MCF 10A (cell line): Measurements from ENCODE around the gene TET1. TPM values are rescaled to one million over a fixed set of nuclear protein-coding genes. Genes with fewer than 3 reads are reported as not detected.

Experiments used
- BruUV-seq: library from RNA; stranded (reverse); fragments of 400-500 nt; replicated peaks from 2 replicates; lab custom pipeline; 2021; lab: Mats Ljungman, UMichigan
- CTCF ChIA-PET: fragments of 300-600 bp; sonication (Branson Sonifier 250); formaldehyde crosslinking; extraction: SDS; loops from one replicate; lab custom pipeline; 2021; ENCODE audit warnings: antibody characterized with exemption, inconsistent platforms; lab: Yijun Ruan, JAX
- POLR2A ChIA-PET: fragments of 300-600, 350-650 bp; sonication (Branson Sonifier 250); formaldehyde crosslinking; extraction: SDS; loops from one replicate; lab custom pipeline; 2020; ENCODE audit warnings: antibody characterized with exemption, inconsistent platforms; lab: Yijun Ruan, JAX
- DNase-seq: peaks from one replicate; pipeline ENCODE4 v3.0.0-alpha.2; 2018; ENCODE audit not compliant: unreplicated experiment
- H3K27ac Mint-ChIP-seq: one replicate; pipeline ENCODE4 v1.8.0; 2022; ENCODE audit warnings: mild to moderate bottlenecking, low read depth, mixed read lengths; ENCODE audit not compliant: unreplicated experiment
- H3K27me3 Mint-ChIP-seq: one replicate; pipeline ENCODE4 v1.8.0; 2022; ENCODE audit warnings: mixed read lengths; ENCODE audit not compliant: insufficient read depth, unreplicated experiment
- H3K36me3 Mint-ChIP-seq: one replicate; pipeline ENCODE4 v1.8.0; 2022; ENCODE audit warnings: mild to moderate bottlenecking, moderate library complexity, mixed read lengths; ENCODE audit not compliant: insufficient read depth, unreplicated experiment
- H3K4me1 Mint-ChIP-seq: one replicate; pipeline ENCODE4 v1.8.0; 2022; ENCODE audit warnings: mixed read lengths; ENCODE audit not compliant: insufficient read depth, unreplicated experiment
- H3K4me3 Mint-ChIP-seq: one replicate; pipeline ENCODE4 v1.8.0; 2022; ENCODE audit warnings: mild to moderate bottlenecking, moderate library complexity, mixed read lengths; ENCODE audit not compliant: unreplicated experiment
- H3K9me3 Mint-ChIP-seq: one replicate; pipeline ENCODE4 v1.8.0; 2022; ENCODE audit warnings: mixed read lengths; ENCODE audit not compliant: unreplicated experiment
- intact Hi-C: fragments of 100-400 bp; cut with micrococcal nuclease; formaldehyde crosslinking; loops from 2 replicates; pipeline ENCODE4 v1.14.1; 2022
- total RNA-seq: library from RNA; stranded (reverse); gene quantifications from 2 replicates; pipeline ENCODE4 v1.2.3, GENCODE V29; 2022
- TF ChIP-seq, protein P1 (sequence below): fragments of 200-600 bp; IDR thresholded peaks from one replicate; pipeline ENCODE4 v1.8.0; 2022; ENCODE audit warnings: antibody characterized with exemption, mild to moderate bottlenecking; ENCODE audit not compliant: unreplicated experiment

The TET1 gene
- total RNA-seq, 1 experiment from 2014 or later = 0.05 TPM

DNA sequence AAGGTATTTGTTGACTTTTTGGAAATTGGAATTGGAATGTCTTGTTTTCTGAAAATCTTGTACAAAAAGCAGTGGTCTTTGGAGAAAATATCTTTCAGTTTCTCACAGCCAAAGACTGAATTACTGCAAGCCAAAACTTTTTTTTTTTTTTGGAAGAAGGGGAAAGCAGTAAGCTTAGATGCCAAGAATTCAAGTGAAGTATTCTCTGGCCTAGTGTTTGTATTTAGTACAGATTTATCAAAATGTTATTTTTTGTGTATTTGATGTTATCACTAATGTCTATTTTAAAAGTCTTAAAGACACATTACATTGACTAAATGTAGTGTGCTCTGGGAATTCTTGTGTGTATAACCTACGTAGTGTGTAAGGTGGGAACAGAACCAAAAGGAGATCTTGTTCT lies 6.2 kb downstream of the TET1 start:
- no peak for DNase-seq
- H3K27me3 Mint-ChIP-seq = peaks cover 3% of the 10 kb centered on the region
- CTCF ChIA-PET = no interaction called here
- TF ChIP-seq, protein P1, sequence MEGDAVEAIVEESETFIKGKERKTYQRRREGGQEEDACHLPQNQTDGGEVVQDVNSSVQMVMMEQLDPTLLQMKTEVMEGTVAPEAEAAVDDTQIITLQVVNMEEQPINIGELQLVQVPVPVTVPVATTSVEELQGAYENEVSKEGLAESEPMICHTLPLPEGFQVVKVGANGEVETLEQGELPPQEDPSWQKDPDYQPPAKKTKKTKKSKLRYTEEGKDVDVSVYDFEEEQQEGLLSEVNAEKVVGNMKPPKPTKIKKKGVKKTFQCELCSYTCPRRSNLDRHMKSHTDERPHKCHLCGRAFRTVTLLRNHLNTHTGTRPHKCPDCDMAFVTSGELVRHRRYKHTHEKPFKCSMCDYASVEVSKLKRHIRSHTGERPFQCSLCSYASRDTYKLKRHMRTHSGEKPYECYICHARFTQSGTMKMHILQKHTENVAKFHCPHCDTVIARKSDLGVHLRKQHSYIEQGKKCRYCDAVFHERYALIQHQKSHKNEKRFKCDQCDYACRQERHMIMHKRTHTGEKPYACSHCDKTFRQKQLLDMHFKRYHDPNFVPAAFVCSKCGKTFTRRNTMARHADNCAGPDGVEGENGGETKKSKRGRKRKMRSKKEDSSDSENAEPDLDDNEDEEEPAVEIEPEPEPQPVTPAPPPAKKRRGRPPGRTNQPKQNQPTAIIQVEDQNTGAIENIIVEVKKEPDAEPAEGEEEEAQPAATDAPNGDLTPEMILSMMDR = no peak
- H3K4me1 Mint-ChIP-seq = peaks cover under 1% of the 10 kb centered on the region
- POLR2A ChIA-PET = no interaction called here
- BruUV-seq = no TSS peak
- no peak overlapping the region for H3K4me3 Mint-ChIP-seq
- no peak overlapping the region for H3K27ac Mint-ChIP-seq
- H3K36me3 Mint-ChIP-seq = peaks cover 1% of the 10 kb centered on the region
- intact Hi-C loops = no loop called here
- no peaks in the 10 kb centered on the region for H3K9me3 Mint-ChIP-seq

GRCh38 chr10:68566955-68567354 lies 6.8 kb downstream of the TET1 start:
- no peaks in the 10 kb centered on the region for H3K4me1 Mint-ChIP-seq
- no peak overlapping the region for H3K4me3 Mint-ChIP-seq
- ChIA-PET POLR2A (no interaction called here), CTCF (no interaction called here)
- DNase-seq = no peak
- BruUV-seq = no TSS peak
- no peak overlapping the region for H3K27ac Mint-ChIP-seq
- H3K27me3 Mint-ChIP-seq = no peaks in the 10 kb centered on the region
- no peaks in the 10 kb centered on the region for H3K36me3 Mint-ChIP-seq
- intact Hi-C loops = no loop called here
- TF ChIP-seq, protein P1 = no peak
- H3K9me3 Mint-ChIP-seq = no peaks in the 10 kb centered on the region

GRCh38 chr10:68572151-68572550 lies 12.0 kb downstream of the TET1 start:
- Mint-ChIP-seq H3K9me3 (no peaks in the 10 kb centered on the region), H3K27me3 (no peaks in the 10 kb centered on the region), H3K27ac (no peak overlapping the region), H3K36me3 (no peaks in the 10 kb centered on the region), H3K4me3 (no peak overlapping the region), H3K4me1 (no peaks in the 10 kb centered on the region)
- intact Hi-C loops = no loop called here
- CTCF ChIA-PET = no interaction called here
- POLR2A ChIA-PET = no interaction called here
- TF ChIP-seq, protein P1 = no peak
- DNase-seq = no peak
- no TSS peak for BruUV-seq

GRCh38 chr10:68574051-68574450 lies 13.9 kb downstream of the TET1 start:
- Mint-ChIP-seq H3K4me1 (no peaks in the 10 kb centered on the region), H3K9me3 (no peaks in the 10 kb centered on the region), H3K27me3 (no peaks in the 10 kb centered on the region), H3K36me3 (no peaks in the 10 kb centered on the region), H3K4me3 (no peak overlapping the region), H3K27ac (no peak overlapping the region)
- TF ChIP-seq, protein P1 = no peak
- intact Hi-C loops = no loop called here
- DNase-seq = no peak
- BruUV-seq = no TSS peak
- CTCF ChIA-PET = interaction anchor here (1.1 kb wide), 1 partner anchor 24 kb away, joined by 3 read pairs; no protein-coding TSS in a partner anchor
- POLR2A ChIA-PET = interaction anchor here (0.9 to 1.0 kb wide), 2 partner anchors 11 to 26 kb away, joined by 3 read pairs; no protein-coding TSS in a partner anchor
